OCI-LY1 (cell line): ENCODE measurements around the gene E2F3.

Experiments
- H2AFZ ChIP-seq: fragments of 200-600 bp; sonication (generic), shearing (Covaris generic); 2 replicates; pipeline ENCODE4 v1.6.0; 2014; ENCODE audit warnings: antibody characterized with exemption, mild to moderate bottlenecking, low read length
- H3F3A ChIP-seq: fragments of 200-600 bp; sonication (generic), shearing (Covaris generic); 2 replicates; pipeline ENCODE4 v1.6.0; 2014; ENCODE audit warnings: mild to moderate bottlenecking, antibody characterized with exemption, low read length, moderate library complexity; ENCODE audit not compliant: insufficient read depth
- H3K27ac ChIP-seq: fragments of 200-600 bp; sonication (generic); 2 replicates; pipeline ENCODE4 v1.5.1; 2014; ENCODE audit warnings: low read length, mixed run types, mild to moderate bottlenecking, low read depth; ENCODE audit not compliant: poor library complexity, severe bottlenecking
- H3K27me3 ChIP-seq: fragments of 200-600 bp; sonication (generic); 2 replicates; pipeline ENCODE4 v1.6.0; 2014; ENCODE audit warnings: antibody characterized with exemption, mild to moderate bottlenecking, low read length, moderate library complexity; ENCODE audit not compliant: insufficient read depth
- H3K36me3 ChIP-seq: fragments of 200-600 bp; sonication (generic); 2 replicates; pipeline ENCODE4 v1.6.1; 2014; ENCODE audit warnings: mild to moderate bottlenecking, antibody characterized with exemption, low read length, moderate library complexity, mixed read lengths; ENCODE audit not compliant: insufficient read depth
- H3K4me1 ChIP-seq: fragments of 200-600 bp; sonication (generic); 2 replicates; pipeline ENCODE4 v1.5.1; 2014; ENCODE audit warnings: mild to moderate bottlenecking, low read length, moderate library complexity; ENCODE audit not compliant: insufficient read depth, severe bottlenecking
- H3K4me2 ChIP-seq: fragments of 200-600 bp; sonication (generic), shearing (Covaris generic); 2 replicates; pipeline ENCODE4 v1.6.1; 2014; ENCODE audit warnings: low read length
- H3K4me3 ChIP-seq: fragments of 200-600 bp; sonication (generic); 2 replicates; pipeline ENCODE4 v1.5.1; 2014; ENCODE audit warnings: low read length, low read depth, mild to moderate bottlenecking, mixed read lengths; ENCODE audit not compliant: poor library complexity, severe bottlenecking
- H3K79me2 ChIP-seq: fragments of 200-600 bp; shearing (Covaris generic); 2 replicates; pipeline ENCODE4 v1.6.1; 2016; ENCODE audit warnings: mixed run types, low read length, mixed read lengths; ENCODE audit not compliant: insufficient read depth
- H3K9ac ChIP-seq: fragments of 200-600 bp; sonication (generic), shearing (Covaris generic); 2 replicates; pipeline ENCODE4 v1.6.1; 2014; ENCODE audit warnings: mild to moderate bottlenecking, low read length, mixed read lengths
- H3K9me2 ChIP-seq: fragments of 200-600 bp; sonication (generic), shearing (Covaris generic); 2 replicates; pipeline ENCODE4 v1.6.1; 2014; ENCODE audit warnings: low read depth, mild to moderate bottlenecking, low read length, mixed read lengths
- H3K9me3 ChIP-seq: fragments of 200-600 bp; shearing (Covaris generic); 2 replicates; pipeline ENCODE4 v1.6.1; 2014; ENCODE audit warnings: low read length, mixed read lengths
- H4K20me1 ChIP-seq: fragments of 200-600 bp; sonication (generic), shearing (Covaris generic); 2 replicates; pipeline ENCODE4 v1.6.0; 2016; ENCODE audit warnings: mild to moderate bottlenecking, low read length; ENCODE audit not compliant: insufficient read depth
- CTCF ChIP-seq: fragments of 200-600 bp; sonication (generic), shearing (Covaris generic); IDR thresholded peaks from 2 replicates; pipeline ENCODE4 v1.5.1; 2017; ENCODE audit warnings: mild to moderate bottlenecking, antibody characterized with exemption, low read length, moderate library complexity, mixed read lengths
- EZH2 ChIP-seq: fragments of 200-600 bp; sonication (generic), shearing (Covaris generic); IDR thresholded peaks from 2 replicates; pipeline ENCODE4 v1.8.0; 2017; ENCODE audit warnings: borderline replicate concordance, mixed run types, mild to moderate bottlenecking, antibody characterized with exemption, low read length, moderate library complexity, mixed read lengths

The E2F3 gene

GRCh38 chr6:20416567-20417345, 15.1 kb downstream of the E2F3 start:
- H3K4me1 ChIP-seq = peaks cover 15% of the 10 kb centered on the region
- no peak overlapping the region for H3K27ac ChIP-seq
- TF ChIP-seq EZH2 = no peak
- no peak for TF ChIP-seq CTCF
- no peaks in the 10 kb centered on the region for H3K27me3 ChIP-seq
- H3F3A ChIP-seq = no peaks in the 10 kb centered on the region
- H3K9me2 ChIP-seq = no peaks in the 10 kb centered on the region
- H3K4me3 ChIP-seq = no peak overlapping the region
- no peak overlapping the region for H3K4me2 ChIP-seq
- peaks cover 53% of the 10 kb centered on the region for H3K36me3 ChIP-seq
- 0 out of 2 replicates have a peak, but pooled peaks cover 9% of the 10 kb centered on the region for H3K9me3 ChIP-seq
- H3K79me2 ChIP-seq = peaks cover 95% of the 10 kb centered on the region
- no peak overlapping the region for H2AFZ ChIP-seq
- H3K9ac ChIP-seq = no peak overlapping the region
- H4K20me1 ChIP-seq = no peaks in the 10 kb centered on the region

- no peaks in the 10 kb centered on the region for H3K9me2 ChIP-seq
- no peak overlapping the region for H2AFZ ChIP-seq
- H3K4me1 ChIP-seq = peaks cover 15% of the 10 kb centered on the region
- H3F3A ChIP-seq = no peaks in the 10 kb centered on the region
- no peak overlapping the region for H3K4me2 ChIP-seq
- 0 out of 2 replicates have a peak, but pooled peaks cover 13% of the 10 kb centered on the region for H3K9me3 ChIP-seq
- peaks cover 93% of the 10 kb centered on the region for H3K79me2 ChIP-seq
- no peaks in the 10 kb centered on the region for H3K27me3 ChIP-seq
- peaks cover 58% of the 10 kb centered on the region for H3K36me3 ChIP-seq
- no peak overlapping the region for H3K4me3 ChIP-seq
- no peak overlapping the region for H3K9ac ChIP-seq
- TF ChIP-seq CTCF = no peak
- no peak for TF ChIP-seq EZH2
- H4K20me1 ChIP-seq = no peaks in the 10 kb centered on the region
- no peak overlapping the region for H3K27ac ChIP-seq
Measured at GRCh38 chr6:20417819-20418218, 16.1 kb downstream of the E2F3 start.

GRCh38 chr6:20426177-20427082, 24.8 kb downstream of the E2F3 start:
- Histone ChIP-seq H3K9me3 (peaks cover 8% of the 10 kb centered on the region; the same call in 1 of the 2 replicates), H3K9ac (no peak overlapping the region), H2AFZ (no peak overlapping the region), H3K27ac (no peak overlapping the region), H3K4me2 (no peak overlapping the region), H4K20me1 (no peaks in the 10 kb centered on the region), H3K27me3 (no peaks in the 10 kb centered on the region), H3K4me3 (no peak overlapping the region), H3K79me2 (peaks cover 65% of the 10 kb centered on the region), H3K4me1 (peaks cover 8% of the 10 kb centered on the region), H3K36me3 (peaks cover 53% of the 10 kb centered on the region), H3F3A (no peaks in the 10 kb centered on the region), H3K9me2 (no peaks in the 10 kb centered on the region)
- no peak for TF ChIP-seq EZH2
